GM21447 (cell line): Measurements from ENCODE around the gene AFDN.

ENCODE experiments used
- ATAC-seq: cut with Tn5 transposase; IDR thresholded peaks from one replicate; pipeline ENCODE4 v1.9.1; 2021; ENCODE audit not compliant: unreplicated experiment

The AFDN gene

GRCh38 chr6:167838207-167838748 is 11.6 kb downstream of the AFDN start:
- no peak for ATAC-seq

GRCh38 chr6:167839343-167839742 is 12.6 kb downstream of the AFDN start:
- no peak for ATAC-seq

DNA sequence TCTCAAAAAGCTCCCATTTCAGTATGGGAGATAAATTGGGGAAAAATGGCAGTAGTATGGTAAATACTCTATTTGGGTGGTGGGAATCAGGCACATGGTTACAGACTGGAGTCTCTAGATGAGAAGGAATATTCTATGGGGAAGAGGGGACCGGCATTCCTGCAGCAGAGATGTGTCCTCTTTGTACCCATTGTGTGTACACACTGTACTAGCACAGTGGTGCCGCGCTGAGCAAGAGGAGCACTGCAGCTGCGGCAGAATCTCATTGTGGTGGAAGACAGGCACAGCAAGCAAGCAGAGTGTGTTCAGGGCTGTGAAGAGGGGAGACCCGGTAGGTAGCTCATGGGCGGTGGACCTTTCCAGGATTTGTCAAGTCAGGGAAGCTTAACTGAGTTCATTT is 13.0 kb downstream of the AFDN start:
- ATAC-seq = no peak

GRCh38 chr6:167840160-167840525 is 13.4 kb downstream of the AFDN start:
- no peak for ATAC-seq

GRCh38 chr6:167840526-167841179 is 13.9 kb downstream of the AFDN start:
- ATAC-seq = no peak

- no peak for ATAC-seq
These were observed 15.3 kb downstream of the AFDN start for GRCh38 chr6:167841981-167842380.

- ATAC-seq = no peak
These were observed 15.7 kb downstream of the AFDN start for GRCh38 chr6:167842457-167842856.

DNA sequence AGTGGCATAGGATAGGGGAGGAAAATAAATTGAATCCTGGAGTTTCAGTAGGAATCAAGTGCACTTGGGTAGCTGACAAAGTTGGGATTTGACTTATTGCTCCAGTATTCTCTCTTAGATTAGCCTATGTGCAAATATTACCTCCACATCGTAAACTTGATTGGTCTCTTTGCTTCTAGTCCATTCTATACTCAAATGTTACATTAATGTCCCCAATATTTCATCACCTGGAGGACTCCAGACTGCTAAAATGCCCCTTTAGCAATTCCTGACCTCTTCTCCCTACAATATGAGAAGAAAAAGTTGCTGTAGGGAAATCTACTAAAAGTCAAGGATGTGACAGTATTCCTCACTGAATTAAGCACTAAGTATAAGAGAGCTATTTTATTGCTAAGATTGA is 16.3 kb downstream of the AFDN start:
- no peak for ATAC-seq

DNA sequence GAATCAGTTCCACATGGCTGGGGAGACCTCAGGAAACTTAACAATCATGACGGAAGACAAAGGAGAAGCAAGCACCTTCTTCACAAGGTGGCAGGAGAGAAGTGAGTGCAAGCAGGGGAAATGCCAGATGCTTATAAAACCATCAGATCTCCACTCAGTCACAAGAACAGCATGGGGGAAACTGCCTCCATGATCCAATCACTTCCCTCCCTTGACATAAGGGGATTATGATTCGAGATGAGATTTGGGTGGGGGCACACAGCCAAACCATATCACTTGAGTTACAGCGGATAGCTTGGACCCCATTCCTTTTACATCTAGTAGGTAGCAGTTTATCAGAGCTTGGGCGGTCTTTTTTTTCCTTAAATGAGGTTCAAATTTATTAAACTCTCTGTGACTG is 19.1 kb downstream of the AFDN start:
- no peak for ATAC-seq

GRCh38 chr6:167846997-167847606 is 20.4 kb downstream of the AFDN start:
- ATAC-seq = no peak

DNA sequence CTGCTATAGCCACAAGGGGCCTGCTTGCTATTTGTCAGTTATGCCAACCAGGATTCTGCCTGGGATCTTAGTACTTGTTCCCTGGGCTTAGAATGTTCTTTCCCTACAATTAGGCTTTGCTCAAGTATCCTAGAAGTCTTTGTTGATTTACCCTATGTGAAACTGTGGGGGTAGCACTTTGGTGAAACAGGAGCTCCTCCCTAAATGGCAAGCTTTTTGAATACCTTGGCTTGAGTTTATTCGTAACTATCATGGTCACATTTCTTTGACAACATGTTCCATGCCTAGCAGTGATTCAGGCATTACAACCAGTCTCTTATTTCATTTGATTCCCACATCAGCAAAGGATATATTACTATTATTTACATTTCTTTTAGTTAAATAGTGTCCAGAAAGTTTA is 21.2 kb downstream of the AFDN start:
- ATAC-seq = no peak

- no peak for ATAC-seq
These were observed 22.1 kb downstream of the AFDN start for GRCh38 chr6:167848783-167849182.

GRCh38 chr6:167849846-167850459 is 23.2 kb downstream of the AFDN start:
- no peak for ATAC-seq

DNA sequence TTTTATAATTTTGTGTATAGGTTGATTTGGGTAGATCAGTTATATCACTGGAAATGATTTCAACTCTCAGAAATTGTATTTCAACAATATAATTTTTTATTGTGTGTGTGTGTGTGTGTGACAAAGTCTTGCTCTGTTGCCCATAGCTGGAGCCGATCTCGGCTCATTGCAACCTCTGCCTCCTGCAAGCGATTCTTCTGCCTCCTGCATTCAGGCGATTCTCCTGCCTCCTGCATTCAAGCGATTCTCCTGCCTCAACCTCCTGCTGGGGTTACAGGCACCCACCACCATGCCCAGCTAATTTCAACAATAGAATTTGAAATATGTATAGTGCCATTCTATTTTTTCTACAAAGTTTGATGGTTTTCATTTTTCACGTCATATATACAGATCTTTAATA is 24.1 kb downstream of the AFDN start:
- ATAC-seq = no peak

DNA sequence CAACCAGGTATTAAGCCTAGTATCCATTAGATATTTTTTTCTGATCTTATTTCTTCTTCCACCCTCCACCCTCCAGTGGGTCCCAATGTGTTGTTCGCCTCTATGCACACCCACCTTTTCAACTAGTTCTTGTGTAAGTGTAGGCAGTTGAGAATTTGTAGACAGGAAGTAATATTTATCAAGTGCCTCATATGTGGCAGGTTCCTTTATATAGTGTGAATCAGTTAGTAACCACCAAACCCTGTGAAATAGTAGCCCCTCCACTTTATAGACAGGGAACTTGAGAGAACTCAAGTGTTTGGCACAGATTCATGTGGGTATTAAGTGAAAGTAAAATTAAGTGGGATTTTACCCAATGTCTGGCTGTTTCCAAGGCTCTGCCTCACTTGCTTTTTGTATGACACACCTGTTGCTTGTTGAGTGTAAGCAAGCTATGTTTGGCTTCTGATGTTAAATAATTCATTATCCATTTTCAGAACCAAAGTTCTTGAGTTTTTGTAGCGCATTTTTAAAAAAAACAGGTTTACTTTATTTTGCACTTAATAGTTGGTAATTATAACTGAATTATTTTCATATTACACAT is 24.8 kb downstream of the AFDN start:
- ATAC-seq = no peak

DNA sequence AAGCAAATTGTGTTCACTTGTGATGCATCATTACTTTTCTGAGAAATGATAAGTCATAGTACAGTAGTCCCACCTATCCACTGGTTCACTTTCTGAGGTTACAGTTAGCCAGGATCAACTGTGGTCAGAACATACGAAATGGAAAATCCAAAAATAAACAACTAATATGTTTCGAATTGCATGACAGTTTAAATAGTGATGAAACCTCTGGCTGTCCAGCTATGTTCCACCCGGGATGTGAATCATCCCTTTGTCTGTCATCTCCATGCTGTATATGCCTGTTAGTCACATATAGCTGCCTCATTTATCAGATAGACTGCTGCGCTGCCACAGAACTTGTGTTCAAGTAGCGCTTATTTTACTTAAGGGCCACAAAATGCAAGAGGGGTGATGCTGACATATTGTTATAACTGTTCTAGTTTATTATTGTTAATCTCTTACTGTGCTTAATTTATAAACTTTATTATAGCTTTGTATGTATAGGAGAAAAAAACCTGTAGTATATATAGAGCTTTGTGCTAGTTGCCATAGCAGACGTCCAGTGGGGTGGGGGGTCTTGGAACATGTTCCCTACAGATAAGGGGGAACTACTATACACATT is 29.2 kb downstream of the AFDN start:
- no peak for ATAC-seq

GRCh38 chr6:167856474-167856873 is 29.8 kb downstream of the AFDN start:
- ATAC-seq = no peak

DNA sequence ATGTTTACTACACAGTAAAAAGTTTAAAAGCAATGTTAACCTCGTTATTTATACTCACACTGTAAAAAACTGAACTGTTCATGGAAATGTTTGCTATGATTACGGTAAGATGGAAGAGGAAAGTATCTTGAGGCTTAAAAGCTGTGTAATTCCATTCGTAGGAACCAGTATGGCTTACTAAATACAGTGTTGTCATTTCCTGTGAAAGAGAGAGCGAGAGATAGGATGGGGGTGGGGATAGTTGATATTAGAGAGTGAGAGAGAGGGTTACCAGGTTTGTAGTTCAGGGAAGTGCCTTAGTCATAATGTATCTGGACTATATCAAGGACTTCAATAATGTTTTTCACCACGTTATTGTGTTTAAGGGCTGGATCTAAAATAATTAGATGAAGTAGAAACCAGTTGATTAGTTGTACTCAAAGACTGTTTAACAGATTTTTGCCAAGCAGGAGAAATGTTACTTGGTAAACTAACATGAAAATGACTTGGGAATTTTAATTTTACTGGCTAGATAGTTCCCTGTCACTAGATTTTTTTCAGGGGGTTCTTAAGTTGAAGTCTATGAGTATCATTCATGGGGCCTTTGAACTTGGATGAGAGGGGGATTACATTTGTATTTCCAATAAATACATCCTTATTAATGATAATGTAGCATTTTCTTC is 30.4 kb downstream of the AFDN start:
- ATAC-seq = no peak

GRCh38 chr6:167858086-167858591 is 31.4 kb downstream of the AFDN start:
- no peak for ATAC-seq

DNA sequence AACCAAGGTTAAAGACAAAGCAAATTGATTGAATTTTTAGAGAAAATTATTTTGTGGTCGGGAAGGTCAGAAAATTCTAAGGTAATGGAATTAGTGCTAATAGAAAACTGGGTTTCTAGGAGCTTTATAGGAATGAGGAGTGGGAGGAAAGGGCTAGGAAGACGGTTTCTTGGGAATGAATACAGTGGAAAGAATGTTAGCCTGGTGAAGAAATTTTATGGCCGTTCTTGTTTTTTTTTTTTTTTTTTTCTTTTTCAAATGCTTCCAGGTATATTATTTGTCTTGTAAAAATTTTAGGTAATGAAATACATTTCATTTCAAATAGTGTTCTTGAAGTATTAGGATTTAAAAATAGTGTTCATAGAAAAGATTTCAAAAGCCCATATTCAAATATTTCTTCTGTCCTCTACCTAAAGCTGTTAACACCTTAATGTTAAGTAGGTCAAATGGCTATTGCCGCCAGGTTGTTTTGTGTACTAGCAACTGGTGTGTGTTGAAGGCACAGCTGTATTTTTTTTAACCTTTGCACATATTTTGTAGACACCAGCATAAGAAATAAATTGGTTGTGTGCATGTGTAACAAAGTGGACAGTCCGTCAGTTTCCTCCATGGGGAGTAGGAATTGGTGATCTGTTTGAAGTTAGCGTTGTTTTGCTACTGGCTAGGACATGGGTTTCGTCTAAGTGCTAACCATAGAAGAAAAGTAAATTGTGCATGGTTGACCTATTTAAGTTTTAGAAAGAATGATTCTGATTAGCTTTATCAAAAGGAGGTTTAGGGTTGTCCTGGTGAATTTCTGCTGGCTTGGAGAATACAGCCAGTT is 32.3 kb downstream of the AFDN start:
- no peak for ATAC-seq
